ENCODE data around the gene RBCK1. TPM values are rescaled to one million over a fixed set of nuclear protein-coding genes. Genes with fewer than 3 reads are reported as not detected.

RBCK1 gene
- total and polyA plus RNA-seq, 9 of the 15 experiments (the other 6 are each of a cell fraction or from before 2014, with no cell fraction given), result 5.9 to 59.3 (median 26.5) TPM

GRCh38 chr20:364905-365794 is 42.9 kb upstream of the RBCK1 start (continued):
- peak; percentile 50; the same call in 1 of the 2 replicates for TF ChIP-seq MEF2D (tag; conservative IDR thresholded peaks at IDR 0.05; ENCODE audit: low read depth)
- TF ChIP-seq L3MBTL2 (IDR thresholded peaks at IDR 0.05), result peak; percentile 48; the same call in 1 of the 2 replicates
- peak; percentile 100 for TF ChIP-seq ZNF316 (IDR thresholded peaks at IDR 0.05)
- TF ChIP-seq DPF2 (IDR thresholded peaks at IDR 0.05), result peak; percentile 88
- TF ChIP-seq NFE2L1 (tag; IDR thresholded peaks at IDR 0.05; ENCODE audit: borderline replicate concordance, low read depth), result peak; percentile 85
- TF ChIP-seq CHD4 (IDR thresholded peaks at IDR 0.05; ENCODE audit: insufficient read depth, insufficient replicate concordance, low read depth, low read length, poor library complexity, severe bottlenecking), result peak; percentile 32
- TF ChIP-seq CBFA2T3 (IDR thresholded peaks at IDR 0.05), result peak; percentile 28; the same call in 1 of the 2 replicates
- no peak for TF ChIP-seq STAT5B (CRISPR knock-in tag; IDR thresholded peaks at IDR 0.05)
- 0 out of 2 replicates have a peak, but pooled peaks have one; percentile 21 for TF ChIP-seq MECOM (CRISPR knock-in tag; IDR thresholded peaks at IDR 0.05)
- TF ChIP-seq SNRNP70 (optimal IDR thresholded peaks at IDR 0.05; ENCODE audit: low read depth, low read length), result no peak
- TF ChIP-seq KDM1A (IDR thresholded peaks at IDR 0.05), result peak in 1 of 2 experiments; percentile 70; a peak in 2 of 4 replicates
- TF ChIP-seq MTA1 (IDR thresholded peaks at IDR 0.05; ENCODE audit: borderline replicate concordance), result peak; percentile 54; the same call in 1 of the 2 replicates
- peak; percentile 38 for TF ChIP-seq EP400 (IDR thresholded peaks at IDR 0.05)
- TF ChIP-seq MAFF (IDR thresholded peaks at IDR 0.05; ENCODE audit: low read length), result peak; percentile 97
- TF ChIP-seq DDX20 (tag; IDR thresholded peaks at IDR 0.05; ENCODE audit: low read depth), result 0 out of 2 replicates have a peak, but pooled peaks have one; percentile 31
- no peak for TF ChIP-seq RFX1 (IDR thresholded peaks at IDR 0.05)
- TF ChIP-seq ZBED1 (IDR thresholded peaks at IDR 0.05), result no peak
- no peak for TF ChIP-seq ZNF324 (CRISPR knock-in tag; IDR thresholded peaks at IDR 0.05)
- TF ChIP-seq TAF15 (IDR thresholded peaks at IDR 0.05; ENCODE audit: low read depth, low read length), result no peak
- no peak for TF ChIP-seq ZNF174 (CRISPR knock-in tag; IDR thresholded peaks at IDR 0.05)
- no peak for TF ChIP-seq PCBP1 (IDR thresholded peaks at IDR 0.05; ENCODE audit: low read depth, low read length, poor library complexity, severe bottlenecking)
- TF ChIP-seq HMG20A (CRISPR knock-in tag; conservative IDR thresholded peaks at IDR 0.05), result no peak
- TF ChIP-seq SRF (CRISPR knock-in tag; IDR thresholded peaks at IDR 0.05), result no peak
- no peak for TF ChIP-seq SP2 (IDR thresholded peaks at IDR 0.05; ENCODE audit: extremely low read depth, low read depth, low read length, poor library complexity, severe bottlenecking)
- TF ChIP-seq MEF2A (IDR thresholded peaks at IDR 0.05; ENCODE audit: control insufficient read depth, low read depth, low read length), result no peak
- peak; percentile 95 for TF ChIP-seq MAFK (IDR thresholded peaks at IDR 0.05; ENCODE audit: low read length)
- no peak for TF ChIP-seq MXD1 (CRISPR knock-in tag; IDR thresholded peaks at IDR 0.05; ENCODE audit: borderline replicate concordance, poor library complexity, severe bottlenecking)
- peak; percentile 71 for TF ChIP-seq FOSL1 (tag; conservative IDR thresholded peaks at IDR 0.05)
- TF ChIP-seq HBP1 (CRISPR knock-in tag; IDR thresholded peaks at IDR 0.05), result no peak
